Hematopoietic multipotent progenitor cell treated with erythropoietin and hydrocortisone succinate and interleukin-3 and kit ligand, for 8 days (in vitro differentiated cells): ENCODE data around the gene C21orf58.
"Not testable (repeated sequence)": the region's sequence is repeated elsewhere in the genome, so short reads cannot be mapped to it uniquely, and the experiment has no call there.

Source experiments
- DNase-seq: peaks from one replicate; pipeline ENCODE4 v3.0.0-alpha.2; 2015

The C21orf58 gene

DNA sequence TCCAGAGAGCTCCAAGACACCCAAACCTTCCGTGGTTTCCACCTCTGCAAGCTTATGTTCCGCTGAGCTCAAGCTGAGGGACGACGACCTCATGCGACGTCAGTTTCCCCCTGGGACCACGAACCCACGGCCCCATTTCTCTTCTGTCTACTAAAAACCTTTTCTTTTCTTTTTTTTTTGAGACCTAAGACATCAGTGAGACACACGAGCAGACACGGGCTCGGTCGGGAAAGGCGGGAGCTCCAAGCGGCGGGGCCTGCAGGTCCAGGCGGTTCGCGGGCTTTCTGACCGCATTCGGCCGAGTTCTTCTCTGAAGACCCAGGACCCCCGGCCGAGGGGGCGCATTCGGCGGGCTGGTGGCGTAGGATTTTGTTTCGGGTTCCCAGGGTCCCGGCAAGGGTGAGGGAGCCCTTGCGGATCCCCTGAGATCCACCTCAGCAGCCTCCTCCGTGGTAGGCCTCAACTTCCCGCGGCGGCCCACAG lies 402 bp downstream of the C21orf58 start:
- peak; percentile 32 for DNase-seq

DNA sequence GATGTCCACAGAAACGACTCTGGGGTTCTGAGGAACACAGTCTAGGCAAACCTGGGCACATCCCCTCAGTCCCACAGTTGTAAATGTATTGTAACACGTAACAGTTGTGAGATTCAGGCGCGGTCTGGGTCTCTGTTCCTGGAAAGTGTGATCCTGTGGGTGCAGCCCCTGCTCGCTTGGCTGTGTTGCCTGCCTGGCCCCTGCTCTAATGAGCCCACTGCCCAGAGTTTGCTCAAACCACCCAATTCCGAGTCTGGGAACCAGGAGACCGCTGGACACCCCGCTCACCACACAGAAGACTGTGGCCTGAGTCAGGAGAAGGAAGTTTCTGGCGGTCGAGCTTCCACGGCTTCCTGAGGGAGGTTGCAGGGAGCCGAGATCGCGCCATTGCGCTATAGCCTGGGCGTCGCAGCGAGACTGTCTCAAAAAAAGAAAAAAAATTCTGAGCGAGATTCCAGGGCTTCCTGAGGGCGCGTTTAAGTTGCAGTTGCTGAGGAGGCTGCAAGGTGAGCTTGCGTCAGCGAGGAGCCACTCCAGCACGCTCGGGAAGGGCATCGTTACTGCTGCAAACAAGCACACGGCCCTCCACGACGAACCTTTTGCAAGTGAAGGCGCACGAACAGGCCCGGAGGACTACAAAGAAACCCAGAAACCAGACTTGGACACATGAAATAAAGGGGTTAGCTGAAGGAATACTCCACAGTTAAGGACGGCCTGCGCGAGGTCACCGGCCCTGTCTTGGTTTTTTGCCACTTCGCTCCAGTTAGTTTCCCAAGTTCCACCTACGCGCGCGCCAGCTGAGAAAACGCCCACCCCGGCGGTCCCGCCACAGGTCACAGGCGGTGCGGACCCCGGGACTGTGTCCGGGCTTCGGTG lies 1.1 kb downstream of the C21orf58 start:
- DNase-seq = peak; percentile 36

DNA sequence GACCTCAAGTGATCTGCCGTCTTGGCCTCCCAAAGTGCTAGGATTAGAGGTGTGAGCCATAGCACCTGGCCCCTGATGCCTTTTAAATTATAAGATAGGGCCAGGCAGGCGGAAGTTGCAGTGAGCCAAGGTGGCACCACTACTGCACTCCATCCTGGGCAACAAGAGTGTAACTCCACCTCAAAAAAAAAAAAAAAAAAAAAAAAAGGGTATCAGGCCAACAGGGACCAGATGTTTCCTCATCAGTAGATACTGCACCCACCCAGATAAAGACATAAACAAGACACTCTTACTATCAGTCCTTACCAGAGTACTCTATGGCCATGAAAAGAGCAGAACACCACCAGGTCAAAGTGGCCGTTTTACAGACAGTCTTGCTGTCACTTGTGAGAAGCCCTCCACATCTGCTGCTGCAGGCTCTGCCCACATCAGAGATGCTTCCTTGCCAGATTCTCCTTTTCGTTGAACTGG lies 3.3 kb downstream of the C21orf58 start:
- peak; percentile 99 for DNase-seq

DNA sequence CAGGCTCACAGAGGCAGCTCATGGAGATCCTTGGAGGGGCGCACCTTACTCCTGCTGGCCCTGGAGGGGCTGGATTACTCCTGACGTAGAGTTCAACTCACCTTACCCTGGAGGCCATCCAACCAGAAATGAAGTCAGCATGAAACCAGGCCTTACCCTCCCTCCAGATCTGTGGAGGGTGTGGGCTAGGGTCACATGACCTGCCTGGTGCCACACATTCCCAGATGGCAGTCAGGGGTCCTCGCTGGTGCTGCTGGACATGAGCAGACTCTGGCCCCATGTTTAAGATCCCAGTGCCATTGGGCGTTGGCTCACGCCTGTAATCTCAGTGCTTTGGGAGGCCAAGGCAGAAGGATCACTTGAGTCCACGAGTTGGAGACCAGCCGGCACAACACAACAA lies 4.5 kb downstream of the C21orf58 start:
- DNase-seq = peak; percentile 35

DNA sequence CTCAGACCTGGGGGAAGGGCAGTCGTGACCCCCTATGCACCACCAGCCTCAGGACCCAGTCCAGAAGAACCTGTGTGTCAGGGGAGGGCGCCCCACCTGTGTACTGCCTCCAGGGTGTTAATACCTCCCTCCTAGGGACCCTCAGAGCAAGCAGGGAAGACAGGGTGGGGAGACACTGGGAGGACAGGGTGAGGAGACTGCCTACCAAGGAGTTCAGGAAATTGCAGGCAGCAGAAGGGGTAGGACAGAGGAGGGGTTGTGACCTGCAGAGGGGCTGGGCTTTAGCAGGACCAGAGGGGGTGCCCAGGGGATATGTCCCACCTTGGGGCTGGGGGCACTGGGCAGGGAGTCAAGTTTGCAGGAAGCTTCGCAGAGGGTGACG lies 5.2 kb downstream of the C21orf58 start:
- DNase-seq = no peak

DNA sequence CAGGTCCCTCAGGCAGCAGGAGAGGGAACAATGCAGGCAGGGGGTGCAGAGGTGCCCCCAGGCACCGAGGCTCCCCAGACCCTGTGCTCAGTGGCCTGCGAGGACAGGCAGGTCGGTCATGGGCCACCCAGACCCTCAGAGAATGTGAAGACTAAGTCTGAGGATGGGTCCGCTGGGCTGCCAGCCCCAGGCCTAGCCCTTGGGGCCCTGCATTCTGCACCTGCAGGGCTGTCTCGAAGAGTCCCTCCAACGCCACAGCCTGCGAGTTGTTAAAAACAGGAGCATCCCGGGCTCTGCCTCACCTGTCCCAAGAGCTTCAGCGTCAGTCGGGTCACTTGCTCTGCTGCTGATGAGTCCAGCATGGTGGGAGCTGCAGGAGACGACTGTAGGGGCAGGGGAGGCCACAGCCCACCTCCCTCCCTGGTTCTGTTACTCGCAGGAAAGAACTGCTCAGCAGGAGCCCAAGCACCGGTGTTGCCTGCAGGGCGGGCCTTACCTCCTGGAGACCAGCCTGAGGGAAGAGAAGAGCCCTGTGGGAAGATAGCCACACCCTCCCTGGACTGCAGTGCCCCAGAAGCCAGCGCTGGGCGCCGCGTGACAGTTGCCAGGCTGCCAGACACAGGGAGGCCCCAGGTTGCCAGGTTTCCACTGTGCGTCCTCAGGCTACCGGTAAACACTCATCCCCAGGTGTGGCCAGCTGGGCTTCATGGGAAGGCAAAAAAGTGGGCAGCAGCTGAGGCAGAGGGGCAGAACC lies 5.8 kb downstream of the C21orf58 start:
- peak; percentile 52 for DNase-seq

DNA sequence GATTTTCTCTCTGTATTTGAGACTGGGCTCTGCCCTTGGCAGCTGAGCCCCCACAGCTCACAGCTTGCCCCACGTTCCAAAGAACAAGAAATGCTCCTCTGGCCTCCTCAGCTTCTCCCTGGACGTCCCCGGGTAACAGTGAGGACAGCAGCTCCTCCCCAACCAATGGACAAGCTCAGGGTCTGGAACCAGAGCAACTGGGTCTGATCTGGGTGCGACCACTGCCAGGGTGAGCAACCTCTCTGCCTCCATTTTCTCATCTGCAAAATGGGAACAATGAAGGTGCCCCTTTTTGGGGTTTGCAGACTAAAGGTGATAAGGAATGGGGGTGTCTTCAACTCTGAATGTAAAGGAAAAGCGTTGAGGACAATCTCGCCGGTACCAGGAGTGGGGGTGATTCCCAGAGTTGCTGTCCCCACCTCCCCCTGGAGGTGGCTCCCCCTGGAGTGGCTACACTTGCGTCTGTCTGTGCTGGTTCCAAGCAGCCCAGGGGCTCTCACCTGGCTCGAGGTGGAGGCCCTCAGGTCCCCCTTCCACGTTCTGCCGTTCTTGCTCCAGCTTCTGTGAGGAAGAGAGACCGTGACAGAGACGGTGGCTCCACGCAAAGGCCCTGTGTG lies 6.9 kb downstream of the C21orf58 start:
- no peak for DNase-seq

DNA sequence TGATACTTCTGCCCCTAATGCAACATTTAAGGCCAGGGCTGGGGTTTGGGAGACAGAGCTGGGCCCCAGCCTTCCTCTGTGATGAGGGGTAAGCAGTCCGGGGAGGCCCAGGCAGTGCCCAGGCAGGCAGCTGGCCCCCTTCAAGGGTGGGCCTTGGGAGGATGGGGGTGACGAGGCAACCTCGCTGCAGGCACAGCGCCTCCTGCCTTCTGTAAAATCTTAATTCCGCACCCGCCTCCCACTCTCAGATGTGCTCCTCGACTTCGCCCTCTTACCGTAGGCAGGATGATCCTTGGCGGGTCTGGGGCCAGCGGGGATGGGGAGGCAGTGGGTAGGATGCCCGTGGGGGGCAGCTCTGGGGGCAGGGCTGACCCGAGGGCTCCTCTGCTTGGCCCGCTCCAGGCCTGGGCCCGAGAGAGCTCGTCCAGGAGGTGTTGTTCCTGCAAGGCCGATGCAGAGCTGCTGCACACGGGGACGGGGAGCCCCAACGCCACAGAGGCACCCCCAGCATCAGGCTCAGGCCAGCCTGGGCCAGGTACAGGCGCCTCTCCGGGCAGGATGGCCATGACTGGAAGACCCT lies 9.1 kb downstream of the C21orf58 start:
- no peak for DNase-seq

DNA sequence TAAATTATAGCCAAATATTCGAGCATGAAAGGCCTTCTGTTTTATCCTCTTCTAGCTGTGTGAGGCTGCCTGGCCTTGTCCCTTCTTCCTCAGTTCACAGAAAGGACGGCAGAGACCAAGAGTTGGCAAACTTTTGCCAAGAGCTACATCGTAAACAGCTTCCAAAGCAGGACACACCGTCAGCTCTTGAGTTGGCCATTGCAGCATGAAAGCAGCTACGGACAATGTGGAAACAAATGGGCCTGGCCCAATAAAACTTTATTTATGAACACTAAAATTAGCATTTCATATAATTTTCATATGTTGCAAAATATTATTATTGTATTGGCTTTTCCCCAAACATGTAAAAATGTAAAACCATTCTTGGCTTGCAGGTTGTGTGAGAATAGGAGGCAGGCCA lies 10.7 kb downstream of the C21orf58 start:
- DNase-seq = no peak

DNA sequence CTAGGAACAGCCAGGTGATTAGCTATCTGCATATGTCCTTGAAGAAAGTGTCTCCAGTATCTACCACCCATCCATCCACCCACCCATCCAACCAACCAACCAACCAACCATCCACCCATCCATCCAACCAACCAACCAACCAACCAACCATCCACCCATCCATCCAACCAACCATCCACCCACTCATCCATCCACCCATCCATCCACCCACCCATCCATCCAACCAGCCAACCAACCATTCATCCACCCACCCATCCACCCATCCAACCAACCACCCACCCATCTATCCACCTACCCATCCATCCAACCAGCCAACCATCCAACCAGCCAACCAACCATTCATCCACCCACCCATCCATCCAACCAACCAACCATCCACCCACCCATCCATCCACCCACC lies 12.1 kb downstream of the C21orf58 start:
- no peak for DNase-seq

DNA sequence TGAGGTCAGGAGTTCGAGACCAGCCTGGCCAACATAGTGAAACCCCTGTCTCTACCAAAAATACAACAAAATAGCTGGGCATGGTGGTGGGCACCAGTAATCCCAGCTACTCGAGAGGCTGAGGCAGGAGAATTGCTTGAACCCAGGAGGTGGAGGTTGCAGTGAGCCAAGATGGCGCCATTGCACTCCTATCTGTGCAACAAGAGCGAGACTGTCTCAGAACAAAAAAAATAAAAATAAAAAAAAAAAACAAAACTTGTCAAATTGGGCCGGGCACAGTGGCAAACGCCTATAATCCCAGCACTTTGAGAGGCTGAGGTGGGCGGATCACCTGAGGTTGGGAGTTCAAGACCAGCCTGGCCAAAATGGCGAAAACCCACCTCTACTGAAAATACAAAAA lies 13.4 kb downstream of the C21orf58 start:
- not testable (repeated sequence) for DNase-seq

DNA sequence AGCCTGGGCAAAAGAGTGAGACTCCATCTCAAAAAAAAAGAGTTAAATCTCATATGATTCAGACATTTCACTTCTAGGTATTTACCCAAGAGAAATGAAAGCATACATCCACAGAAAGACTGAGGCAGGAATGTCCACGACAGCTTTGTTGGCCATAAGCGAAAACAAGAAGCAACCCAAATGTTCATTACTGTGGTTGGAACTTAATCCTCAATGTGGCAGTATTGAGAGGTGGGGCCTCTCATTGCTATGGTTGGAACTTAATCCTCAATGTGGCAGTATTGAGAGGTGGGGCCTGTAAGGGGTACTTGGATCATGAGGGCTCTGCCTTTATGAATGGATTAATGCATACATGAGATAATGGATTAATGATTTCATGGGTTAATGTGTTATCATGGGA lies 15.2 kb downstream of the C21orf58 start:
- no peak for DNase-seq

DNA sequence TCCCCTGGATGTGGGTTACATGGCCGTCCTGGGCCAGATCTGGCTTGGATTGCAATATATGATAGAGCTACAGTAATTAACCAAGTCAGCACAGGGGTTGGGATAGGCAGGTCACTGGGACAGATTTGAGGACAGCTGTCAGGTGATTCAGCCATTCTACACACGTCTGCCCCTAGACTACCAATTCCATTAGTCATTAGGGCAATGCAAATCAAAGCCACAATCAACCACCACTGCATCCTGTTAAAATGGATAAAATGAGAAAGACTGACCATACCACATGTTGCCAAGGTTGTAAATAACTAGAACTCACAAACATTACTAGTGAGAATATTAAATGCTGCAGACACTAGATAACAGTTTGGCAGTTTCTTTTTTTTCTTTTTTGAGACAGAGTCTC lies 16.0 kb downstream of the C21orf58 start:
- DNase-seq = peak; percentile 83

DNA sequence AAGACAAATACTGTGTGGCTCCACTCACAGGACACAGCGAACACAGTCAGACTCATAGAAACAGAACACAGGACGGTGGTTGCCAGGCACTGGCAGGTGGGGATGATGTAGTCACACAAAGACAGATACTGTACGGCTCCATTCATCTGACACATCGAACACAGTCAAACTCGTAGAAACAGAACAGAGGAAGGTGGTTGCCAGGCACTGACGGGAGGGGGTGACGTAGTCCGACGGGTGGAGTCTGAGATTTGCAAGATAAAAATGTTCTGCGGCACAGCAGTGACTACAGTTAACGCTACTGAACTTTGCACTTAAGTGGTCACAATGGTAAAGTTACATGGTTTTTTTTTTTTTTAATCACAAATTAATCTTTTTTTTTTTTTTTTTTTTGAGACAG lies 18.7 kb downstream of the C21orf58 start:
- DNase-seq = peak; percentile 67

DNA sequence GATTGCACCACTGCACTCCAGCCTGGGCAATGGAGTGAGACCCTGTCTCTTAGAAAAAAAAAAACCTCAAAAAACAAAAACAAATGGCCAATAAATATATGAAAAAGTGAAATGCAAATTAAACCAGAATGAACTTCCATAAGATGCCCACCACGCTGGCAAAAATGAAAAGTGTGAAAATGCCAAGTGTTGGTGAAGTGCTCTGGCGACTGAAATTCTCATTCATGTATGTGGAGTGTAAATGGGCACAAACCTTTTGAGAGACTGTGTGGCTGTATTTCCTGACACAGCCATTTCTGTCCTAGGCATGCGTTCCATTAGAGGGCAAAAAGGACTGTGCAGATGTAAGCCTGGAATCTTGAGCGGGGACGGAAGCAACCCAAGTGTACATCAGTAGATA lies 19.2 kb downstream of the C21orf58 start:
- DNase-seq = no peak

DNA sequence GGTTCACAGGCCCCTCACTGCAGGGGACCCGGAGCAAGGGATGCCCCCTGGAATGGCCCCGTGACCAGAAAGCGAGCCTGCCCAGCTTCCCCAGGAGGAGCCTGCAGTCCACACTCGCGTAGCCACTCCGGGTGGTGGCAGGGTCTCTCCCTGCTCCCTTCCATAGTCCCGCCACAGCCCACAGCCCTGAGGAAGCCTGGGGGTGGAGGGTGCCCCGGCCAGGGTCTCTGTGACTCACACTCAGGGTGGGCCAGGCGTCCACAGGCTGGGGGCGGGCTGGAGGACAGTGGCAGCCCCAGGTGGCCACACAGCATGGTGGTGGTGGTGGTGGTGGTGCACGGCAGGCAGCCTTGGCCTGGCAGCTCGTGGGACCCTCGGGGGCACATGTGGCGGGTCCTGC lies 21.9 kb downstream of the C21orf58 start:
- DNase-seq = no peak

DNA sequence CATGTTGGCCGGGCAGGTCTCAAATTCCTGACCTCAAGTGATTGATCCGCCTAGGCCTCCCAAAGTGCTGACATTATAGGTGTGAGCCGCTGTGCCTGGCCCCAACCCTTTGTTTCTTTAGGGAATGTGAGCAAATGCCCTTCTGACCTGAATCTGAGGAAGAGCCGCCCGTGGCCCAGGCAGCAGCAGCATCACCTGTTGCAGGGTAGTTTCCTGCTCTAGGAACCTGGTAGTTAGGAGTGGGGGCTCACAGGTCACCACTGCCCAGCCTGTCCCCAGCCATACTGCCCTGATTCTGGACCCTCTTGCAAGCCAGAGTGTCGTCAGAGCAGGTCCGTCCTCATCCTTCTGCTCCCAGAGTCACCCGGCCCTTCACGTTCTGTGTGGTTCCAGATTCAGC lies 24.5 kb downstream of the C21orf58 start:
- no peak for DNase-seq

DNA sequence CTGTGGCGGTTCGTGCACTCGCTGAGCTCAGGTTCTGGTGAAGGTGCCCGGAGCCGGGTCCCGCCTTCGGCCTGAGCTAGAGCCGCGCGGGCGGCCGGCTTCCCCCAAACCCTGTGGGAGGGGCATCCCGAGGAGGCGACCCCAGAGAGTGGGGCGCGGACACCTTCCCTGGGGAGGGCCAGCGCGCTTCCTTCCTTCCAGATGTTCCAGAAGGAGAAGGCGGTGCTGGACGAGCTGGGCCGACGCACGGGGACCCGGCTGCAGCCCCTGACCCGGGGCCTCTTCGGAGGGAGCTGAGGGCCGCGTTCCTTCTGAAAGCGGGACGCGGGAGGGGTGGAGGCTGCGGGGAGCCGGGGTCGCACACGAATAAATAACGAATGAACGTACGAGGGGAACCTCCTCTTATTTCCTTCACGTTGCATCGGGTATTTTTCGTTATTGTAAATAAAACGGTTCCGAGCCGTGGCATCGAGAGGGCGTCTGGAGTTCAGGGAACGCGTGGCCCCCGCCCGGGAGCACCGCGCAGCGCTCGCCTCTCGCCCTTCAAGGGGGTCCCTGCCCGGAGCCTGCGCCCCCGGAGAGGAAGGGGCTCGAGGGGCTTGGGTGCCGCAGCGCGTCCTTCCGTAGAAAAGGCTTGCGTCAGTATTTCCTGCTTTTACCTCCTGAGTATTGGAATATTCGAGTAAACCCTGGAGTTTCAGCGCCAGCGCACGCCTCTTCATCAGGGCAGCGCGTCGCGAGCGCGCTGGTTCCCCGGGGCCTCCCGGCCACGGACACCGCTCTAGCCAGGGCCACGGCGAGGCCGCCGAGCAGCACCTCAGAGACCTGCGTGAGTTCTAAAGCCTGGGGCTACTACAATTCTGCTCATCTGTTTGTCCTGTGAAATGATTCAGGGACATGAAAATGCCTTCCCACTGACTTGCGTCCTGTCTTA lies 26.1 kb downstream of the C21orf58 start:
- no peak for DNase-seq

DNA sequence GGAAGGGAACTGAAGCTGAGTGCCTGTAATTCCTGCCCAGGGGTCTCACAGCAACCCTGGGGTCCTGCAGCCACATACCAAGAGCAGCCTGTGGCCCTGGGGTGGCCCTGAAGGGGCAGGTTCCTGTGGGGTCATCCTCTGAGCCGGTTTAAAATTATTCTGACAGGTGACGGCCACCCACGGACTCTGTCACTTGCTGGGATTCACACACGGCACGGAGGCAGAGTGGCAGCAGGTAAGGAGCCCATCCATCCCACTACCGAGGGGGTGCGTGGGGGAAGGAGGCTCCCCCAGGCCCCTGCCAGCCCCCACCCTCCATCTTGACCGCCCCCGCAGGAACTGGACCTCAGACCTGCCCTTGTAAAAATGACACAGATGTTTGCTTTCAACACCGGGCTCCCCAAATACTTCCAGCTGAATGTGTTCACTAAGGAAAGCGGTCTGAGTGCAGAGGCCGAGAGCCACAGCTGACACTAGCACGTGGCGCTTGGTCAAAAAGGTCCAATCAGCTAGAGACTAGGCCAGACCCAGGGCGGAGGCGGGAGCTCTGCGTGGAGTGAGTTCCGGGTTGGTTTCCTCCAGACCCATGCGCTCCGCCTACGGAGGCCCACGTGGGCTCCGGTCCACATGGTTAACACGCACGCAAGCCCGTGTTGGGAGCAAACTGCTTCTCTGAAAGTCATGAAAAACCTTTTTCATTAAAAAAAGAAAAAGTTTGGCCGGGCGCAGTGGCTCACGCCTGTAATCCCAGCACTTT lies 27.5 kb downstream of the C21orf58 start:
- DNase-seq = peak; percentile 93

DNA sequence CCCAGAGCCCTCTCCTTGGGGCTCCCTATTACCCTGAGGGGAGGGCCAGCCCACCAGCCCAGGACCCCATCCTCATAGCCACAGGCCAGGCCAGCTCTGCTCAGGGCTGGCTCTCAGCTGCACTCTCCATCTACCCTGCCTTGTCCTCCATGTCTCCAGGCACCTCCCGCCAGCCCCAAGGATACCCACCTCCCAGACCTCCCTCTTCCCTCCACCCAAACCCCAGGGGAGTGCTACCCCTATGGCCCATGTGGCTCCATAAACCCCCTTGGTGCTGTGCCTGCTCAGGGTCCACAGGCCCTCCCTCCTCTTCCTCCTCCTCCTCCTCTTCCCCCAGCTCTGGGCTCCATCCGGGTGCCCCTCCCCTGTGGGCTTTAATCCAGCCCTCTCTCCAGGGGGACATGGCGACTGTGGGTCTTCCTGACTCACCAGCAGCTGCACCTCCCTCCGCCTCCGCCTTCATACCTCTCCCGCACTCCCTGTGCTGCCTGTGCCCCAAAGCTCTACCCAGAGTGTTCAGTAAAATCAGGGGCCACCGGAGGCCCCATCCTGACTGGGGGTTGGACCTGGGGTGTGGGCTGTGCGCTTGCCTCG lies 28.4 kb downstream of the C21orf58 start:
- peak; percentile 27 for DNase-seq

DNA sequence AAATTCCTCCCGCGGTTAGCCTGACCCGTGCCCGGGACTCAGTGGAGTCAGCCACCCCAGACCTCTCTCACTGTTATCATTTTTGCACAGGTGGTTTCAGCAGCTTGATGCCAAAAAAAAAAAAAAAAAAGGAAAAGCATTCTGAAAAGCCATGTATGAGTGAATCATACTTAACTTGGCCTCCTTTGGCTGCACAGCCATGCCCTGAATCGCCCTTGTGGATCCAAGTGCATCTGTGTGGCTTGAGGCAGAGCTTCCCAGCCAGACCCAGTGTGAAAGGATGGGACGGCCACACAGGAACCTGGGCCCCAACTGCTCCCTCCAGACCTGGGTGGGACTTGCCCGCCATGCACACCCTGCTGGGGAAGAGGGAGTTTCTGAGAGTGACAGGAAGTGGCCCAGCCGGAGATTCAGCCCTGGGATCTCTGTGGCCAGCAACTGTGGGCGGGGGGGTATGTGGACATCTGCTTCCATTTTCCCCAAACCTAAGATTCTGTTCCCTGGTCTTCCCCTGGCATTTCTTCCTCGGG lies 29.0 kb downstream of the C21orf58 start:
- DNase-seq = peak; percentile 84
